Dendritic cell treated with granulocyte-macrophage colony-stimulating factor and Interleukin-4, amounts not matched to agents 40 ng/mL and 50 ng/mL, for 4 days (primary cell): ENCODE measurements around the gene NDUFAF5.
"Not testable (repeated sequence)": the region's sequence is repeated elsewhere in the genome, so short reads cannot be mapped to it uniquely, and the experiment has no call there.

Experiments used
- H3K27ac Mint-ChIP-seq: one replicate; pipeline ENCODE4 v1.8.0; 2022; ENCODE audit warnings: mild to moderate bottlenecking, mixed read lengths
- H3K27me3 Mint-ChIP-seq: one replicate; pipeline ENCODE4 v1.8.0; 2022; ENCODE audit warnings: mild to moderate bottlenecking, mixed read lengths
- H3K36me3 Mint-ChIP-seq: one replicate; pipeline ENCODE4 v1.8.0; 2022; ENCODE audit warnings: low read depth, mixed read lengths
- H3K4me1 Mint-ChIP-seq: one replicate; pipeline ENCODE4 v1.8.0; 2022; ENCODE audit warnings: low read depth, mixed read lengths
- H3K4me3 Mint-ChIP-seq: one replicate; pipeline ENCODE4 v1.8.0; 2022; ENCODE audit warnings: mild to moderate bottlenecking, moderate library complexity, mixed read lengths
- H3K9me3 Mint-ChIP-seq: one replicate; pipeline ENCODE4 v1.8.0; 2022; ENCODE audit warnings: mixed read lengths
- intact Hi-C: fragments of 100-400 bp; cut with micrococcal nuclease; formaldehyde crosslinking; loops from one replicate; pipeline ENCODE4 v1.15.0; 2022

The NDUFAF5 gene

GRCh38 chr20:13784893-13785715 is at the start of gene NDUFAF5, which contains the start of gene ESF1:
Gene NDUFAF5 (plus strand): TSS chr20:13785028. CDS start chr20:13785069, 41 bp downstream.
Gene ESF1 (minus strand): TSS chr20:13784919. CDS start chr20:13783140, 1,779 bp downstream.
- Mint-ChIP-seq H3K4me3 (peak within 1 kb of the TSS; percentile 90), H3K9me3 (no peaks in the 10 kb centered on the region), H3K27ac (peak within 1 kb of the TSS; percentile 99), H3K36me3 (peaks cover 53% of the 10 kb centered on the region), H3K27me3 (no peaks in the 10 kb centered on the region), H3K4me1 (peaks cover 31% of the 10 kb centered on the region)
- intact Hi-C loops: loop anchor here (2.0 to 5.0 kb wide), 2 partner anchors 146 to 778 kb away; partner anchors contain the start of genes SPTLC3 and TASP1

- peaks cover 48% of the 10 kb centered on the region for H3K36me3 Mint-ChIP-seq
- no peaks in the 10 kb centered on the region for H3K4me1 Mint-ChIP-seq
- H3K27ac Mint-ChIP-seq: no peak overlapping the region
- no peak overlapping the region for H3K4me3 Mint-ChIP-seq
- intact Hi-C loops: no loop called here
- peaks cover 9% of the 10 kb centered on the region for H3K9me3 Mint-ChIP-seq
- H3K27me3 Mint-ChIP-seq: no peaks in the 10 kb centered on the region
These were observed 49.0 kb upstream of the NDUFAF5 start for GRCh38 chr20:13735826-13736225.

- H3K9me3 Mint-ChIP-seq: peaks cover 15% of the 10 kb centered on the region
- intact Hi-C loops: no loop called here
- H3K4me1 Mint-ChIP-seq: no peaks in the 10 kb centered on the region
- H3K4me3 Mint-ChIP-seq: no peak overlapping the region
- H3K36me3 Mint-ChIP-seq: peaks cover 48% of the 10 kb centered on the region
- no peak overlapping the region for H3K27ac Mint-ChIP-seq
- H3K27me3 Mint-ChIP-seq: no peaks in the 10 kb centered on the region
These were observed 48.2 kb upstream of the NDUFAF5 start for GRCh38 chr20:13736436-13737191.

GRCh38 chr20:13738187-13738586 is 46.6 kb upstream of the NDUFAF5 start:
- H3K4me3 Mint-ChIP-seq, H3K27ac Mint-ChIP-seq, H3K27me3 Mint-ChIP-seq, H3K4me1 Mint-ChIP-seq, intact Hi-C loops: not testable (repeated sequence)
- Mint-ChIP-seq H3K9me3 (peaks cover 15% of the 10 kb centered on the region), H3K36me3 (peaks cover 48% of the 10 kb centered on the region)

GRCh38 chr20:13739731-13740649 is 44.8 kb upstream of the NDUFAF5 start:
- H3K36me3 Mint-ChIP-seq: peaks cover 50% of the 10 kb centered on the region
- no peaks in the 10 kb centered on the region for H3K4me1 Mint-ChIP-seq
- H3K27me3 Mint-ChIP-seq: no peaks in the 10 kb centered on the region
- intact Hi-C loops: no loop called here
- no peak overlapping the region for H3K27ac Mint-ChIP-seq
- H3K9me3 Mint-ChIP-seq: peaks cover 15% of the 10 kb centered on the region
- no peak overlapping the region for H3K4me3 Mint-ChIP-seq

- no peaks in the 10 kb centered on the region for H3K4me1 Mint-ChIP-seq
- no peaks in the 10 kb centered on the region for H3K27me3 Mint-ChIP-seq
- H3K27ac Mint-ChIP-seq: no peak overlapping the region
- peaks cover 56% of the 10 kb centered on the region for H3K36me3 Mint-ChIP-seq
- intact Hi-C loops: no loop called here
- no peak overlapping the region for H3K4me3 Mint-ChIP-seq
- peaks cover 15% of the 10 kb centered on the region for H3K9me3 Mint-ChIP-seq
These were observed 42.9 kb upstream of the NDUFAF5 start for GRCh38 chr20:13741879-13742278.

GRCh38 chr20:13744352-13744751 is 40.5 kb upstream of the NDUFAF5 start:
- intact Hi-C loops: no loop called here
- Mint-ChIP-seq H3K9me3 (peaks cover 15% of the 10 kb centered on the region), H3K27ac (no peak overlapping the region), H3K4me3 (no peak overlapping the region), H3K36me3 (peaks cover 62% of the 10 kb centered on the region), H3K4me1 (no peaks in the 10 kb centered on the region), H3K27me3 (no peaks in the 10 kb centered on the region)

- H3K4me1 Mint-ChIP-seq: no peaks in the 10 kb centered on the region
- peaks cover 58% of the 10 kb centered on the region for H3K36me3 Mint-ChIP-seq
- peaks cover 6% of the 10 kb centered on the region for H3K9me3 Mint-ChIP-seq
- no peak overlapping the region for H3K4me3 Mint-ChIP-seq
- intact Hi-C loops: no loop called here
- H3K27ac Mint-ChIP-seq: no peak overlapping the region
- H3K27me3 Mint-ChIP-seq: no peaks in the 10 kb centered on the region
These were observed 39.0 kb upstream of the NDUFAF5 start for GRCh38 chr20:13745784-13746183.

GRCh38 chr20:13749811-13750210 is 35.0 kb upstream of the NDUFAF5 start:
- Mint-ChIP-seq H3K9me3 (no peaks in the 10 kb centered on the region), H3K4me1 (no peaks in the 10 kb centered on the region), H3K36me3 (peaks cover 31% of the 10 kb centered on the region), H3K27me3 (no peaks in the 10 kb centered on the region), H3K27ac (no peak overlapping the region), H3K4me3 (no peak overlapping the region)
- intact Hi-C loops: no loop called here

- Mint-ChIP-seq H3K27ac (no peak overlapping the region), H3K4me3 (no peak overlapping the region), H3K36me3 (peaks cover 27% of the 10 kb centered on the region), H3K4me1 (no peaks in the 10 kb centered on the region), H3K27me3 (no peaks in the 10 kb centered on the region), H3K9me3 (no peaks in the 10 kb centered on the region)
- intact Hi-C loops: no loop called here
These were observed 31.3 kb upstream of the NDUFAF5 start for GRCh38 chr20:13753436-13754036.

- intact Hi-C loops: no loop called here
- H3K4me1 Mint-ChIP-seq: no peaks in the 10 kb centered on the region
- no peaks in the 10 kb centered on the region for H3K9me3 Mint-ChIP-seq
- peaks cover 37% of the 10 kb centered on the region for H3K36me3 Mint-ChIP-seq
- H3K4me3 Mint-ChIP-seq: no peak overlapping the region
- no peaks in the 10 kb centered on the region for H3K27me3 Mint-ChIP-seq
- no peak overlapping the region for H3K27ac Mint-ChIP-seq
These were observed 29.0 kb upstream of the NDUFAF5 start for GRCh38 chr20:13755809-13756208.

- Mint-ChIP-seq H3K27me3 (no peaks in the 10 kb centered on the region), H3K4me3 (no peak overlapping the region), H3K36me3 (peaks cover 32% of the 10 kb centered on the region), H3K4me1 (no peaks in the 10 kb centered on the region), H3K27ac (no peak overlapping the region), H3K9me3 (no peaks in the 10 kb centered on the region)
- intact Hi-C loops: no loop called here
These were observed 28.3 kb upstream of the NDUFAF5 start for GRCh38 chr20:13756551-13756950.

GRCh38 chr20:13758884-13759283 is 25.9 kb upstream of the NDUFAF5 start:
- no peaks in the 10 kb centered on the region for H3K9me3 Mint-ChIP-seq
- no peak overlapping the region for H3K27ac Mint-ChIP-seq
- intact Hi-C loops: no loop called here
- no peak overlapping the region for H3K4me3 Mint-ChIP-seq
- H3K4me1 Mint-ChIP-seq: no peaks in the 10 kb centered on the region
- no peaks in the 10 kb centered on the region for H3K27me3 Mint-ChIP-seq
- peaks cover 41% of the 10 kb centered on the region for H3K36me3 Mint-ChIP-seq
